ENCODE measurements around the gene PCCA. TPM values are rescaled to one million over a fixed set of nuclear protein-coding genes. Genes with fewer than 3 reads are reported as not detected.

The PCCA gene
- total and polyA plus RNA-seq, 9 donors = 23.5 to 62.4 (median 45.8) TPM

DNA sequence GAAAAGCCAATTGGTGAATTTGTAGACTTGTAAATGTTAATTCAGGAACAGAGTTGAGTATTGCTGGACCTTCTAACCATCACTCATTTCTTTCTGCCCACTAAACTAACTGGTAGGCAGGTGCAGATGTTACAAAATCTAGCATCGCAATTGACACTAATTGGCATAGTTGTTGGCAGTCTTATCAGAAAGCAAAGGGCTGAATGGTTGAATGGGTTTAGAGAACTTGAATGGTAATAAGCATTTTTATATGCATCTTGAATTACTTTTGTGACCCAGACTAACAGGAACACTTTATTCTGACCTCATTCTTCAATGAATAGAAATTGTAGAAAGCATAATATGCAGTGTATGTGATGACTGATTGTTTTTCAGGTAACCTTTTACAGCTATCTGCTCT, 310.6 kb downstream of the PCCA start:
- Histone ChIP-seq H3K36me3 (no peaks in the 10 kb centered on the region), H3K27me3 (no peaks in the 10 kb centered on the region), H3K9me3 (no peaks in the 10 kb centered on the region), H3K4me3 (no peak overlapping the region), H3K27ac (no peak overlapping the region), H3K4me1 (ENCODE audit: insufficient read depth) (peaks cover 2% of the 10 kb centered on the region)
- TF ChIP-seq POLR2A (IDR thresholded peaks at IDR 0.05) (no peak), EP300 (IDR thresholded peaks at IDR 0.05) (no peak), CTCF (IDR thresholded peaks at IDR 0.05) (no peak)
- 97 to 100% (median 97%) methylated on average over 1 of the region's 1 CpG for WGBS, 3 donors
- intact Hi-C loops (cut with DNase I) = no loop called here
- no peak for DNase-seq

- DNase-seq = no peak
- Histone ChIP-seq H3K36me3 (no peaks in the 10 kb centered on the region), H3K4me1 (ENCODE audit: insufficient read depth) (no peaks in the 10 kb centered on the region), H3K4me3 (no peak overlapping the region), H3K9me3 (peaks cover 0 to 3% of the 10 kb centered on the region in 2 donors), H3K27me3 (no peaks in the 10 kb centered on the region), H3K27ac (no peak overlapping the region)
- WGBS, 3 donors = 91 to 93% (median 92%) methylated on average over 6 of the region's 6 CpGs
- TF ChIP-seq POLR2A (IDR thresholded peaks at IDR 0.05) (no peak), CTCF (IDR thresholded peaks at IDR 0.05) (no peak), EP300 (IDR thresholded peaks at IDR 0.05) (no peak)
- intact Hi-C loops (cut with DNase I) = no loop called here
Measured at GRCh38 chr13:100403675-100404074, 314.8 kb downstream of the PCCA start.

DNA sequence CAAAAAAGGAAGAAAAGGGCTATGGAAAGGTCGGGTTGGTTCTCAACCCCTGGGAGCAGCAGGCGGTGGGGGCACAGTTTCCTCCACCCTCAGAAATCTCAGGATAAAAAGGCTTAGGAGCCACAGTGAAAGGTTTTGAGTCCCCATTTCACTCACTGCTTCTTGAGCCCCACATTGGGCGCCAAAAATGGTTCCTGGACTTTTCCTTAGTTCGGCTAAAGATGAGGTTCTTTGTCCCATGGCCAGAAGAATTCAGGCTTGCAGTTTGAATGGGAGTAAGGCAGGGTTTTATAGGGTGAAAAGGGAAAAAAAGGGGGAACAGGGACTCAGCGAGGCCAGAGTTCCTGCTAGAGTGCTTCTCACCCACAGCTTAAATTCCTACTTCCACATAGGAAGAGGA, 320.2 kb downstream of the PCCA start:
- H3K4me1 ChIP-seq (ENCODE audit: insufficient read depth) = no peaks in the 10 kb centered on the region
- 95 to 97% (median 96%) methylated on average over 5 of the region's 5 CpGs for WGBS, 3 donors
- intact Hi-C loops (cut with DNase I) = no loop called here
- DNase-seq = no peak
- no peaks in the 10 kb centered on the region for H3K36me3 ChIP-seq
- no peak overlapping the region for H3K27ac ChIP-seq
- H3K27me3 ChIP-seq = no peaks in the 10 kb centered on the region
- H3K9me3 ChIP-seq = peaks cover 0 to 15% of the 10 kb centered on the region in 2 donors
- no peak overlapping the region for H3K4me3 ChIP-seq
- TF ChIP-seq POLR2A (IDR thresholded peaks at IDR 0.05) = no peak
- TF ChIP-seq CTCF (IDR thresholded peaks at IDR 0.05) = no peak
- TF ChIP-seq EP300 (IDR thresholded peaks at IDR 0.05) = no peak

- intact Hi-C loops (cut with DNase I) = no loop called here
- no peak for DNase-seq
- H3K27ac ChIP-seq = no peak overlapping the region
- no peak for TF ChIP-seq CTCF (IDR thresholded peaks at IDR 0.05)
- no peak for TF ChIP-seq EP300 (IDR thresholded peaks at IDR 0.05)
- no peak for TF ChIP-seq POLR2A (IDR thresholded peaks at IDR 0.05)
- H3K27me3 ChIP-seq = no peaks in the 10 kb centered on the region
- no peaks in the 10 kb centered on the region for H3K36me3 ChIP-seq
- no peak overlapping the region for H3K4me3 ChIP-seq
- 93 to 99% (median 97%) methylated on average over 2 of the region's 2 CpGs for WGBS, 3 donors
- no peaks in the 10 kb centered on the region for H3K4me1 ChIP-seq (ENCODE audit: insufficient read depth)
- no peaks in the 10 kb centered on the region for H3K9me3 ChIP-seq
Measured at GRCh38 chr13:100423375-100423774, 334.5 kb downstream of the PCCA start.

DNA sequence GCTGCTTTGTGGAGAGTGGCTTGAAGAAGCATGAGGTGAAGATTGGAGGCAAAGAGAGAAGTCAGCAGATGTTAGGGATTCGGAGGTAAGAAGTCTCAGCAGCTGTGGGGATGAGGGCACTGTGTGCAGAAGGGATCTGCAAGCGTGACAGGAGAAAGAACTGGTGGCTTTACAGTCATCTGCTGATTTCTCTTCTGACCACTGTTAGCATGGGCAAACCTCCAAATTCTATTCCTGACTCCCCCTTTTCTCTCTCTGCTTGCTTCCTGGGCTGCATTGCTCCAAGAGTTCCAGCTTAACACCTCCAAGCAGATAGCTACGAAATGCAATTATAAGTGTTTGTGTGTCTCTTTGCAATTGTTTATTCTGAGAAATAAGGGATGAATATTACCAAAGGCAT, 340.1 kb downstream of the PCCA start:
- H3K27me3 ChIP-seq = no peaks in the 10 kb centered on the region
- H3K36me3 ChIP-seq = no peaks in the 10 kb centered on the region
- no peaks in the 10 kb centered on the region for H3K4me1 ChIP-seq (ENCODE audit: insufficient read depth)
- H3K27ac ChIP-seq = no peak overlapping the region
- no peak for DNase-seq
- intact Hi-C loops (cut with DNase I) = no loop called here
- no peak overlapping the region for H3K4me3 ChIP-seq
- 83 to 88% (median 87%) methylated on average over 3 of the region's 3 CpGs for WGBS, 3 donors
- H3K9me3 ChIP-seq = no peaks in the 10 kb centered on the region
- TF ChIP-seq EP300 (IDR thresholded peaks at IDR 0.05) = no peak
- no peak for TF ChIP-seq CTCF (IDR thresholded peaks at IDR 0.05)
- no peak for TF ChIP-seq POLR2A (IDR thresholded peaks at IDR 0.05)
